HL-60/S4 treated with retinoic acid at 250 ng/mL for 4 days and 3 days (cell line): ENCODE measurements around the gene TOGARAM2.
"Not testable (repeated sequence)": the region's sequence is repeated elsewhere in the genome, so short reads cannot be mapped to it uniquely, and the experiment has no call there.

ENCODE experiments used
- in situ Hi-C: fragments of 300-500 bp; cut with MboI; formaldehyde crosslinking; loops from 2 replicates; pipeline ENCODE4 v1.7.0; 2022; ENCODE audit warnings: low sequenced_read_pairs

TOGARAM2 gene

GRCh38 chr2:28975671-28976070 is 5.4 kb upstream of the TOGARAM2 start:
- in situ Hi-C loops, result no loop called here

- in situ Hi-C loops, result no loop called here
Observed at GRCh38 chr2:28976584-28976983, 4.5 kb upstream of the TOGARAM2 start.

GRCh38 chr2:28977176-28977875 is 3.8 kb upstream of the TOGARAM2 start:
- in situ Hi-C loops, result no loop called here

- in situ Hi-C loops, result not testable (repeated sequence)
Observed at GRCh38 chr2:28978001-28978400, 3.1 kb upstream of the TOGARAM2 start.

GRCh38 chr2:28978606-28979005 is 2.5 kb upstream of the TOGARAM2 start:
- in situ Hi-C loops, result no loop called here

- in situ Hi-C loops, result no loop called here
Observed at GRCh38 chr2:28979041-28979440, 2.1 kb upstream of the TOGARAM2 start.

- in situ Hi-C loops, result no loop called here
Observed at GRCh38 chr2:28979576-28980366, 1.3 kb upstream of the TOGARAM2 start.

- in situ Hi-C loops, result no loop called here
Observed at GRCh38 chr2:28980368-28981015, 606 bp upstream of the TOGARAM2 start.

- in situ Hi-C loops, result no loop called here
Observed at GRCh38 chr2:28981620-28982376, 700 bp downstream of the TOGARAM2 start.

- in situ Hi-C loops, result no loop called here
Observed at GRCh38 chr2:28982381-28982950, 1.4 kb downstream of the TOGARAM2 start.

GRCh38 chr2:28986429-28986828 is 5.3 kb downstream of the TOGARAM2 start:
- in situ Hi-C loops, result no loop called here

- in situ Hi-C loops, result no loop called here
Observed at GRCh38 chr2:28989973-28990372, 8.9 kb downstream of the TOGARAM2 start.

- in situ Hi-C loops, result no loop called here
Observed at GRCh38 chr2:28990445-28990844, 9.3 kb downstream of the TOGARAM2 start.

- in situ Hi-C loops, result no loop called here
Observed at GRCh38 chr2:28991021-28991420, 9.9 kb downstream of the TOGARAM2 start.

GRCh38 chr2:28991460-28991859 is 10.4 kb downstream of the TOGARAM2 start:
- in situ Hi-C loops, result no loop called here

GRCh38 chr2:28993206-28993960 is 12.3 kb downstream of the TOGARAM2 start:
- in situ Hi-C loops, result no loop called here

GRCh38 chr2:28994074-28994473 is 13.0 kb downstream of the TOGARAM2 start:
- in situ Hi-C loops, result no loop called here

GRCh38 chr2:28994679-28995078 is 13.6 kb downstream of the TOGARAM2 start:
- in situ Hi-C loops, result no loop called here

GRCh38 chr2:28995765-28996750 is 15.0 kb downstream of the TOGARAM2 start:
- in situ Hi-C loops, result no loop called here
